OCI-LY7 (cell line): ENCODE measurements around the gene PAWR.

Source experiments
- CTCF ChIP-seq: fragments of 200-600 bp; sonication (generic); conservative IDR thresholded peaks from 2 replicates; pipeline ENCODE4 v1.5.1; 2014; ENCODE audit warnings: mild to moderate bottlenecking, antibody characterized with exemption, low read length, moderate library complexity, mixed read lengths
- EZH2phosphoT487 ChIP-seq: fragments of 200-600 bp; sonication (generic); IDR thresholded peaks from 2 replicates; pipeline ENCODE4 v1.6.1; 2018; ENCODE audit warnings: low read depth, borderline replicate concordance, mild to moderate bottlenecking, mixed run types, antibody characterized with exemption, low read length, moderate library complexity, mixed read lengths

GRCh38 chr12:79585147-79585546, 105.6 kb downstream of the PAWR start:
- TF ChIP-seq CTCF (no peak), EZH2phosphoT487 (no peak)
